Kidney (tissue), 14 donors: ENCODE results near the gene DNAJC21. TPM values are rescaled to one million over a fixed set of nuclear protein-coding genes. Genes with fewer than 3 reads are reported as not detected.

ENCODE experiments used
- DNase-seq, 5 donors: peaks; one replicate each; pipeline ENCODE4 v3.0.0-alpha.2; 2013 to 2020
- FAIRE-seq: peaks from 2 replicates; lab custom pipeline; 2012; peaks lifted over from hg19 to GRCh38; lab: Jason Lieb, UNC
- H3K27ac ChIP-seq, 2 donors: one replicate each; pipeline ENCODE4 v1.7.0; 2013; ENCODE audit warnings: low read depth in 2 of 2, low read length in 2 of 2, inconsistent platforms in 1 of 2
- H3K27me3 ChIP-seq: one replicate; pipeline ENCODE4 v1.7.1; 2013; ENCODE audit warnings: low read length, inconsistent platforms; ENCODE audit not compliant: control insufficient read depth, insufficient read depth
- H3K36me3 ChIP-seq, 3 donors: one replicate each; pipeline versions ENCODE4 v1.7.0 to v1.7.1; 2013; ENCODE audit warnings: low read length in 3 of 3, control low read depth in 1 of 3, inconsistent platforms in 1 of 3; ENCODE audit not compliant: insufficient read depth in 3 of 3, control insufficient read depth in 2 of 3
- H3K4me1 ChIP-seq, 3 donors: one replicate each; pipeline versions ENCODE4 v1.7.0 to v1.7.1; 2013; ENCODE audit warnings: low read length in 3 of 3, inconsistent platforms in 1 of 3, low read depth in 1 of 3; ENCODE audit not compliant: control insufficient read depth in 2 of 3, insufficient read depth in 2 of 3
- H3K4me3 ChIP-seq, 3 donors: one replicate each; pipeline versions ENCODE4 v1.7.0 to v1.8.1; 2013; ENCODE audit warnings: low read length in 3 of 3, control low read depth in 1 of 3, inconsistent platforms in 1 of 3
- H3K9ac ChIP-seq, 3 donors: one replicate each; pipeline versions ENCODE4 v1.7.0 to v1.7.1; 2013; ENCODE audit warnings: low read length in 3 of 3, control low read depth in 1 of 3, inconsistent platforms in 1 of 3
- H3K9me3 ChIP-seq, 3 donors: one replicate each; pipeline versions ENCODE4 v1.7.0 to v1.7.1; 2013; ENCODE audit warnings: low read length in 3 of 3, control low read depth in 1 of 3, inconsistent platforms in 1 of 3; ENCODE audit not compliant: control insufficient read depth in 2 of 3, insufficient read depth in 1 of 3
- CTCF ChIP-seq: IDR thresholded peaks from 3 replicates; pipeline ENCODE4 v1.5.1; 2012; ENCODE audit warnings: mild to moderate bottlenecking, moderate library complexity, borderline replicate concordance; ENCODE audit not compliant: insufficient read depth; ENCODE audit errors: extremely low read depth
- intact Hi-C: fragments of 100-400 bp; cut with DNase I; formaldehyde crosslinking; loops from one replicate; pipeline ENCODE4 v1.11.1; 2022
- polyA plus RNA-seq: library from polyadenylated mRNA; stranded (reverse); fragments of 350-450 nt; fragmentation: Illumina TruSeq; extraction: RNeasy Lipid Tissue Mini Kit (QIAGEN cat#74804); gene quantifications from one replicate; pipeline ENCODE4 v1.2.3, GENCODE V29; 2014; ENCODE audit warnings: low read depth, low replicate concordance; ENCODE audit not compliant: insufficient read depth
- total RNA-seq: library from RNA; stranded (reverse); fragmentation: NEBNext Ultra II Directional; extraction: Animal tissue kit (Norgen Biotek cat#: 25700); gene quantifications from one replicate; pipeline ENCODE4 v1.2.1, GENCODE V29; 2021
- donor health status: control.
- donor health status: control.
- donor health status: control.
- donor health status: control.
- donor health status: control.
- donor health status: DM: yes; HTN: yes; CAD: no.
- donor health status: Normal renal cell carcinoma (clear cell type).

Gene DNAJC21
- total and polyA plus RNA-seq, 2 donors from 2014 or later: 24.5 to 45.0 TPM

- peak in 3 of 5 donors; percentile 37 to 80 (median 71) for DNase-seq
- Histone ChIP-seq H3K9ac (peak overlapping the region; percentile 87 to 91 (median 90)), H3K36me3 (peaks cover 9 to 18% (median 11%) of the 10 kb centered on the region in 3 donors), H3K27ac (peak overlapping the region; percentile 78 to 83), H3K27me3 (no peaks in the 10 kb centered on the region), H3K4me1 (peaks cover 0 to 18% (median 9%) of the 10 kb centered on the region in 3 donors), H3K4me3 (peak overlapping the region; percentile 96 to 97 (median 96)), H3K9me3 (no peaks in the 10 kb centered on the region)
- intact Hi-C loops: no loop called here
- TF ChIP-seq CTCF: no peak
- FAIRE-seq: no peak
Observed at GRCh38 chr5:34914671-34915138, 14.7 kb upstream of the DNAJC21 start.

GRCh38 chr5:34915139-34915855 is 14.1 kb upstream of the DNAJC21 start, which contains the start of the genes BRIX1 and RAD1:
TSS of gene BRIX1 (plus strand) at chr5:34915711. CDS start at chr5:34915739, 28 bp downstream.
TSS of gene RAD1 (minus strand) at chr5:34915504. CDS start at chr5:34914892, 612 bp downstream.
- H3K9me3 ChIP-seq: no peaks in the 10 kb centered on the region
- peaks cover 0 to 18% (median 9%) of the 10 kb centered on the region in 3 donors for H3K4me1 ChIP-seq
- peak; percentile 96 to 99 (median 98) for DNase-seq
- peak within 1 kb of the TSS; percentile 78 to 83 for H3K27ac ChIP-seq
- H3K27me3 ChIP-seq: no peaks in the 10 kb centered on the region
- intact Hi-C loops: no loop called here
- H3K9ac ChIP-seq: peak within 1 kb of the TSS; percentile 90 to 96 (median 96)
- peak; percentile 44 for FAIRE-seq
- peak; percentile 35 for TF ChIP-seq CTCF
- H3K36me3 ChIP-seq: peaks cover 8 to 23% (median 9%) of the 10 kb centered on the region in 3 donors
- peak within 1 kb of the TSS; percentile 96 to 97 (median 96) for H3K4me3 ChIP-seq

GRCh38 chr5:34915856-34916192 is 13.5 kb upstream of the DNAJC21 start:
- TF ChIP-seq CTCF: no peak
- no peak for FAIRE-seq
- no peak for DNase-seq
- H3K9me3 ChIP-seq: no peaks in the 10 kb centered on the region
- intact Hi-C loops: no loop called here
- H3K27me3 ChIP-seq: no peaks in the 10 kb centered on the region
- peak overlapping the region; percentile 90 to 96 (median 96) for H3K9ac ChIP-seq
- H3K4me1 ChIP-seq: peaks cover 0 to 18% (median 9%) of the 10 kb centered on the region in 3 donors
- peak overlapping the region; percentile 78 to 83 for H3K27ac ChIP-seq
- peaks cover 7 to 27% (median 10%) of the 10 kb centered on the region in 3 donors for H3K36me3 ChIP-seq
- peak overlapping the region; percentile 96 to 97 (median 96) for H3K4me3 ChIP-seq
